AG04450 (cell line): Measurements from ENCODE around the gene LCN1. TPM values are rescaled to one million over a fixed set of nuclear protein-coding genes. Genes with fewer than 3 reads are reported as not detected.
"Not testable (repeated sequence)": the region's sequence is repeated elsewhere in the genome, so short reads cannot be mapped to it uniquely, and the experiment has no call there.

ENCODE experiments used
- CTCF ChIA-PET: fragments of 300-600, 350-600 bp; formaldehyde crosslinking; extraction: SDS; loops from one replicate; lab custom pipeline; 2022; ENCODE audit warnings: antibody characterized with exemption, inconsistent platforms; lab: Charles Lee
- POLR2A ChIA-PET: fragments of 350-600 bp; formaldehyde crosslinking; extraction: SDS; loops from one replicate; lab custom pipeline; 2021; ENCODE audit warnings: antibody characterized with exemption, inconsistent platforms; lab: Yijun Ruan, JAX
- DNase-seq: peaks from one replicate; pipeline ENCODE4 v3.0.0-alpha.2; 2011; ENCODE audit warnings: low read depth, low spot score
- H3K27ac ChIP-seq: one replicate; pipeline ENCODE4 v1.5.1; 2012; ENCODE audit warnings: low read depth, low read length, control low read depth
- H3K27me3 ChIP-seq: one replicate; pipeline ENCODE4 v1.6.0; 2012; ENCODE audit warnings: low read length; ENCODE audit not compliant: control insufficient read depth, insufficient read depth
- H3K4me3 ChIP-seq: 2 replicates; pipeline ENCODE4 v1.5.1; 2011; ENCODE audit warnings: mild to moderate bottlenecking, low read depth, low read length, control low read depth
- H3K9me3 ChIP-seq: 2 replicates; pipeline ENCODE4 v1.5.1; 2012; ENCODE audit warnings: low read length; ENCODE audit not compliant: control insufficient read depth, insufficient read depth
- CTCF ChIP-seq: IDR thresholded peaks from 2 replicates; pipeline ENCODE4 v1.5.1; 2011; ENCODE audit warnings: low read depth, low read length, control low read depth, inconsistent platforms
- polyA plus RNA-seq: library from polyadenylated mRNA; depleted of rRNA; stranded (reverse); fragments of >200 nt; gene quantifications from 2 replicates; pipeline ENCODE4 v1.2.3, GENCODE V29; 2011

LCN1 gene
- polyA plus RNA-seq, 1 experiment: not detected

GRCh38 chr9:135536216-135536615, 15.0 kb downstream of the LCN1 start:
- no peak for DNase-seq
- Histone ChIP-seq H3K27ac (no peak overlapping the region), H3K4me3 (no peak overlapping the region), H3K27me3 (peaks cover 2% of the 10 kb centered on the region), H3K9me3 (no peaks in the 10 kb centered on the region)
- POLR2A ChIA-PET: no interaction called here
- CTCF ChIA-PET: interaction anchor here (0.6 kb wide), 1 partner anchor 66 kb away, joined by 5 read pairs; no protein-coding TSS in a partner anchor
- no peak for TF ChIP-seq CTCF

GRCh38 chr9:135543262-135543894, 22.1 kb downstream of the LCN1 start:
- H3K27me3 ChIP-seq, POLR2A ChIA-PET, DNase-seq, H3K27ac ChIP-seq, H3K4me3 ChIP-seq, H3K9me3 ChIP-seq: not testable (repeated sequence)
- CTCF ChIA-PET: interaction anchor here (0.7 kb wide), 1 partner anchor 12 kb away, joined by 3 read pairs; no protein-coding TSS in a partner anchor

- no peak for DNase-seq
- ChIA-PET CTCF (no interaction called here), POLR2A (no interaction called here)
- Histone ChIP-seq H3K9me3 (peaks cover 3% of the 10 kb centered on the region; the same call in 1 of the 2 replicates), H3K27ac (no peak overlapping the region), H3K27me3 (peaks cover 2% of the 10 kb centered on the region), H3K4me3 (no peak overlapping the region)
- no peak for TF ChIP-seq CTCF
Observed at GRCh38 chr9:135544981-135545635, 23.9 kb downstream of the LCN1 start.

GRCh38 chr9:135545646-135546176, 24.5 kb downstream of the LCN1 start, which contains the start of gene OBP2A:
OBP2A (plus strand) TSS chr9:135546126; CDS start chr9:135546181, 55 bp downstream.
- DNase-seq, CTCF ChIA-PET, H3K9me3 ChIP-seq, H3K4me3 ChIP-seq, POLR2A ChIA-PET, H3K27me3 ChIP-seq, H3K27ac ChIP-seq: not testable (repeated sequence)

- H3K27me3 ChIP-seq, POLR2A ChIA-PET, H3K27ac ChIP-seq, H3K9me3 ChIP-seq, H3K4me3 ChIP-seq, CTCF ChIA-PET, DNase-seq: not testable (repeated sequence)
Observed at GRCh38 chr9:135546792-135547617, 25.8 kb downstream of the LCN1 start.
